Fibroblast of lung (primary cell): ENCODE measurements around the gene PANX2.

Experiments
- EZH2 ChIP-seq: IDR thresholded peaks from 2 replicates; pipeline ENCODE4 v1.5.1; 2012; ENCODE audit warnings: low read length, control low read depth, mild to moderate bottlenecking; ENCODE audit errors: missing control alignments
- TF ChIP-seq, protein P1 (sequence below), 2 donors: IDR thresholded peaks in 1 of 2; conservative IDR thresholded peaks in 1 of 2; 1 replicate in 1 of 2; 2 replicates in 1 of 2; pipeline ENCODE4 v1.5.1; 2011 to 2012; ENCODE audit warnings: low read length in 2 of 2, control low read depth in 1 of 2, inconsistent platforms in 1 of 2, low read depth in 1 of 2, mild to moderate bottlenecking in 1 of 2

DNA sequence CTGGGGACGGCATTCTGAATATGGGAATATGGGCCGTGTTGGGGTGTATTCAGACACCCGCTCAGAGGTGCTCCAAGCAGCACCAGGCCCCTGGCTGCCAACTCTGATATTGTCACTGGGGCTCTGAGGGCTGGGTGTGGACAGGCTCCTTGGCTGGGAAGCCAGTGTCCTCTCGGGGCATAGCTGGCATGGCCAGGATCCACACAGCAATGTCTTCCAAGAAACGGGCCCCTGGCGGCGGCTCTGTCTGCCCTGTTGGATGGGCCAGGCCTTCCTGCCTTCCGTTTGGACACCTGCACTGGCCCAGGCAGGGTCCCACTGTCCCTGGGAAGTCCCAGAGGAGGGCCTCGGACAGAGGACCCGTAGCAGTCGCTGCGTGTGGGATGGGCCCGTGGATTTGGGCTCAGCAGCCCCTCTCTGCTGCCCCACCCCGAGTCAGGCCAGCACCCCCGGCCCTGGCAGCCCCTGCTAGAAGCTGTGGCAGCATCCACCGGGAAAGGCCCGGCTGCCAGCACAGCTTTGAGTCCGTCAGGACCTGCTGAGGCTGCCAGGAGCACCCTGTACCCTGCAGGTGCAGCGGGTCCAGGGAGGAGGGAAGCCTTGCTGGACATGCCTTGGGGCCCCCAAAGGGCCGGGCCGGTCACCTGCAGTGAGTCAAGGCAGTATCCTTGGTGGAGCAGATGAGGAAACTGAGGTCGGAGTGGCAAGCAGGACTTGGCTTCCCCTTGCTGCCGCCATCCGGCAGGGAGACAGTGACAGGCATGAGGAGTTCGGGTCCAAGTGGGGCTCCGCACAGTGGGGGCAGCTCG is 4.1 kb downstream of the PANX2 start:
- TF ChIP-seq, protein P1, sequence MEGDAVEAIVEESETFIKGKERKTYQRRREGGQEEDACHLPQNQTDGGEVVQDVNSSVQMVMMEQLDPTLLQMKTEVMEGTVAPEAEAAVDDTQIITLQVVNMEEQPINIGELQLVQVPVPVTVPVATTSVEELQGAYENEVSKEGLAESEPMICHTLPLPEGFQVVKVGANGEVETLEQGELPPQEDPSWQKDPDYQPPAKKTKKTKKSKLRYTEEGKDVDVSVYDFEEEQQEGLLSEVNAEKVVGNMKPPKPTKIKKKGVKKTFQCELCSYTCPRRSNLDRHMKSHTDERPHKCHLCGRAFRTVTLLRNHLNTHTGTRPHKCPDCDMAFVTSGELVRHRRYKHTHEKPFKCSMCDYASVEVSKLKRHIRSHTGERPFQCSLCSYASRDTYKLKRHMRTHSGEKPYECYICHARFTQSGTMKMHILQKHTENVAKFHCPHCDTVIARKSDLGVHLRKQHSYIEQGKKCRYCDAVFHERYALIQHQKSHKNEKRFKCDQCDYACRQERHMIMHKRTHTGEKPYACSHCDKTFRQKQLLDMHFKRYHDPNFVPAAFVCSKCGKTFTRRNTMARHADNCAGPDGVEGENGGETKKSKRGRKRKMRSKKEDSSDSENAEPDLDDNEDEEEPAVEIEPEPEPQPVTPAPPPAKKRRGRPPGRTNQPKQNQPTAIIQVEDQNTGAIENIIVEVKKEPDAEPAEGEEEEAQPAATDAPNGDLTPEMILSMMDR (conservative IDR thresholded peaks at IDR 0.05 in 1 of 2, IDR thresholded peaks at IDR 0.05 in 1 of 2; ENCODE audit: low read depth in 1 of 2, low read length in 2 of 2): no peak
- no peak for TF ChIP-seq EZH2
